Activated CD4-positive, alpha-beta T cell treated with anti-CD3 and anti-CD28 coated beads for 24 hours (primary cell): Measurements from ENCODE around the gene NCOR1.
"Not testable (repeated sequence)": the region's sequence is repeated elsewhere in the genome, so short reads cannot be mapped to it uniquely, and the experiment has no call there.

ENCODE experiments used
- DNase-seq, 2 donors: peaks; one replicate each; pipeline ENCODE4 v3.0.0-alpha.2; 2020; ENCODE audit warnings: low read depth in 2 of 2

NCOR1 gene

GRCh38 chr17:16215273-16215964, at the start of gene NCOR1:
NCOR1 (minus strand) TSS chr17:16215534; CDS start chr17:16194569, 20,965 bp downstream.
- DNase-seq, result peak; percentile 78 to 81

GRCh38 chr17:16262201-16262600, 46.9 kb upstream of the NCOR1 start:
- no peak for DNase-seq

- no peak for DNase-seq
These were observed 45.7 kb upstream of the NCOR1 start for GRCh38 chr17:16261049-16261448.

GRCh38 chr17:16259926-16260325, 44.6 kb upstream of the NCOR1 start:
- no peak for DNase-seq

- no peak for DNase-seq
These were observed 43.6 kb upstream of the NCOR1 start for GRCh38 chr17:16258901-16259300.

- DNase-seq, result no peak
These were observed 40.2 kb upstream of the NCOR1 start for GRCh38 chr17:16255481-16255921.

GRCh38 chr17:16254773-16255400, 39.6 kb upstream of the NCOR1 start:
- no peak for DNase-seq

GRCh38 chr17:16251556-16251955, 36.2 kb upstream of the NCOR1 start:
- no peak for DNase-seq

- no peak for DNase-seq
These were observed 35.7 kb upstream of the NCOR1 start for GRCh38 chr17:16251043-16251442.

GRCh38 chr17:16250635-16251034, 35.3 kb upstream of the NCOR1 start:
- DNase-seq, result no peak

GRCh38 chr17:16247586-16247984, 32.3 kb upstream of the NCOR1 start:
- DNase-seq, result no peak

GRCh38 chr17:16243801-16244567, 28.6 kb upstream of the NCOR1 start:
- no peak for DNase-seq

- no peak for DNase-seq
These were observed 28.1 kb upstream of the NCOR1 start for GRCh38 chr17:16243385-16243784.

- no peak for DNase-seq
These were observed 26.6 kb upstream of the NCOR1 start for GRCh38 chr17:16241906-16242399.

GRCh38 chr17:16239931-16240330, 24.6 kb upstream of the NCOR1 start:
- no peak for DNase-seq

GRCh38 chr17:16232391-16232790, 17.1 kb upstream of the NCOR1 start:
- DNase-seq, result no peak

- DNase-seq, result not testable (repeated sequence)
These were observed 14.7 kb upstream of the NCOR1 start for GRCh38 chr17:16229912-16230561.

- no peak for DNase-seq
These were observed 7.1 kb upstream of the NCOR1 start for GRCh38 chr17:16222406-16222805.

GRCh38 chr17:16217002-16217635, 1.8 kb upstream of the NCOR1 start, which contains the start of gene PIGL:
PIGL (plus strand) TSS chr17:16217210; CDS start chr17:16217227, 17 bp downstream.
- DNase-seq, result peak; percentile 78 to 82

GRCh38 chr17:16216341-16217001, 1.1 kb upstream of the NCOR1 start:
- not testable (repeated sequence) for DNase-seq

- peak in 1 of 2 donors; percentile 18 for DNase-seq
These were observed 607 bp upstream of the NCOR1 start for GRCh38 chr17:16215965-16216316.
